K562 treated with DMSO at 1 percent for 12 hours (cell line): ENCODE data around the gene DAO. TPM values are rescaled to one million over a fixed set of nuclear protein-coding genes. Genes with fewer than 3 reads are reported as not detected.

Experiments used
- total RNA-seq: library from RNA; unstranded; fragments of 300-600 nt; gene quantifications from 2 replicates; pipeline ENCODE4 v1.2.3, GENCODE V29; 2022; ENCODE audit not compliant: insufficient read depth

The DAO gene
- total RNA-seq, result not detected in 2 replicates

DNA sequence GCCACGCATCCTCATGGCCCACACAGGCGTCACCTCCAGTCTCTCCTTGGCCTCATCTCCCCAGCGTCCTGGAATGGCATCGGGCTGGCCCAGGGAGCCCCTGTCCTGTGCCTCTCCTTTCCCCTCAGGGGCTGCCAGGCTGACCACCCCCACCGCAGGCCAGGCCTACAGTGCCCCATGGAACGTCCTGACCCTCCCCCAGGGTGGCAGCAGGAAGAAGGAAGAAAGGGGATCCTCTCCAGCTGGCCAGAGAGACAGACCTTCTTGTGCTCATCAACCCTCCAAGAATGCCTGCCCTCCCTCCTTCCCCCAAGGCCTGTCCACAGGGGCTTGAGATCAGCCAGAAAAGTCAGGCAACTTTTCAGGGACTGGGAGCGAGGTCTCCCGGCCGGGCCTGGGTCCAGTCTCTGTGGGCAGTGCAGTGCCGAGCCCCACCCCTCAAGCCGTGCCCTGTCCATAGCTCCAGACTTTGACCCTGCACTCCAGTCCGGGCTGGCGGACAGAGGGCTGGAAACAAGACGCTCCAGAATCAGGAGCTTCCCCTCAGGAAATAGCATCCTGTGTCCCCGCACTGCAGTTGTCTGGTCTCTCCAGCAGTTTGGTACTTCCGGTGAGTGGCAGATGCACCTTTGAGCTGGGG, at the start of gene DAO:
Gene DAO (plus strand): TSS at position 478 of the 640 bp plus-strand sequence. CDS start 4,915 bp downstream, outside the sequence.

Other genes starting within 250 kb of the DAO start
- gene SELPLG, start 246.2 kb upstream of the DAO start, total RNA-seq, result 2.4 and 4.6 TPM in 2 replicates
- gene CORO1C, start 148.6 kb upstream of the DAO start, total RNA-seq, result 39.0 and 87.5 TPM in 2 replicates
- gene SSH1, start 22.5 kb upstream of the DAO start, total RNA-seq, result 2.8 and 17.5 TPM in 2 replicates
- 0.18 and 0.27 TPM in 2 replicates for gene SVOP, start 141.0 kb downstream of the DAO start, total RNA-seq
- 11.0 and 13.3 TPM in 2 replicates for gene USP30, start 172.5 kb downstream of the DAO start, total RNA-seq
- gene ALKBH2, start 213.4 kb downstream of the DAO start, total RNA-seq, result 19.1 and 24.8 TPM in 2 replicates
- gene UNG, start 217.5 kb downstream of the DAO start, total RNA-seq, result 17.3 and 22.8 TPM in 2 replicates
- 1.3 and 6.3 TPM in 2 replicates for gene ACACB, start 236.5 kb downstream of the DAO start, total RNA-seq